CD8-positive, alpha-beta memory T cell (primary cell): ENCODE measurements around the gene RLIM. TPM values are rescaled to one million over a fixed set of nuclear protein-coding genes. Genes with fewer than 3 reads are reported as not detected.

ENCODE experiments used
- polyA plus RNA-seq: library from polyadenylated mRNA; unstranded; fragments of 300-500 nt; fragmentation: Illumina TruSeq; gene quantifications from one replicate; pipeline ENCODE4 v1.2.3, GENCODE V29; 2021
- total RNA-seq, 2 experiments: library from RNA; stranded (reverse); gene quantifications; one replicate each; pipeline ENCODE4 v1.2.3, GENCODE V29; 2021

Gene RLIM
- total and polyA plus RNA-seq, 3 experiments from 2014 or later = 5.3 to 35.0 (median 34.0) TPM

Other genes starting within 250 kb of the RLIM start
- under 1 TPM; 0.46 to 0.78 TPM for gene SLC16A2, start 193.1 kb downstream of the RLIM start, total RNA-seq
- gene SLC16A2, start 193.1 kb downstream of the RLIM start, polyA plus RNA-seq = 0.24 TPM